Gastroesophageal sphincter (tissue), 3 donors: ENCODE results near the gene FOSL1.

Experiments
- CTCF ChIP-seq, 4 experiments: fragments of 200-600 bp in 2 of 4; fragments of 450-650 bp in 2 of 4; sonication (generic) in 1 of 4; IDR thresholded peaks; one replicate each; pipeline ENCODE4 v1.5.1; 2017 to 2019; ENCODE audit warnings: antibody characterized with exemption in 4 of 4, mild to moderate bottlenecking in 2 of 4, moderate library complexity in 2 of 4
- EP300 ChIP-seq: sonication (generic); formaldehyde crosslinking; IDR thresholded peaks from one replicate; pipeline ENCODE4 v1.6.1; 2017; ENCODE audit warnings: antibody characterized with exemption, mild to moderate bottlenecking
- POLR2A ChIP-seq, 2 donors: fragments of 450-650 bp; IDR thresholded peaks; one replicate each; pipeline ENCODE4 v1.6.1; 2017; ENCODE audit warnings: antibody characterized with exemption in 2 of 2, mild to moderate bottlenecking in 2 of 2, moderate library complexity in 1 of 2

GRCh38 chr11:65851083-65851579 is 49.1 kb downstream of the FOSL1 start:
- TF ChIP-seq CTCF (IDR thresholded peaks at IDR 0.05) (peak in 3 of 4 experiments; percentile 19 to 35 (median 29)), POLR2A (IDR thresholded peaks at IDR 0.05) (no peak), EP300 (no peak)
